Activated gamma-delta T cell treated with anti-CD3 and anti-CD28 coated beads, Interleukin-2, amount 50 U/mL, for 16 hours (primary cell): Measurements from ENCODE around the gene CYP2C19.
"Not testable (repeated sequence)": the region's sequence is repeated elsewhere in the genome, so short reads cannot be mapped to it uniquely, and the experiment has no call there.

Source experiments
- DNase-seq: peaks from one replicate; pipeline ENCODE4 v3.0.0-alpha.2; 2020; ENCODE audit warnings: low read depth

CYP2C19 gene

DNA sequence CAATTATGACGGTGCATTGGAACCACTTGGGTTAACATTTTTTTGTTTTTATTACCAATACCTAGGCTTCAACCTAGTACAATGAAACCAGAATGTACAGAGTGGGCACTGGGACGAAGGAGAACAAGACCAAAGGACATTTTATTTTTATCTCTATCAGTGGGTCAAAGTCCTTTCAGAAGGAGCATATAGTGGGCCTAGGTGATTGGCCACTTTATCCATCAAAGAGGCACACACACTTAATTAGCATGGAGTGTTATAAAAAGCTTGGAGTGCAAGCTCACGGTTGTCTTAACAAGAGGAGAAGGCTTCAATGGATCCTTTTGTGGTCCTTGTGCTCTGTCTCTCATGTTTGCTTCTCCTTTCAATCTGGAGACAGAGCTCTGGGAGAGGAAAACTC is at the start of gene CYP2C19:
CYP2C19 (plus strand) TSS at position 289 of the 400 bp plus-strand sequence; CDS start at position 314, 25 bp downstream.
- no peak for DNase-seq

- no peak for DNase-seq
Measured at GRCh38 chr10:94725871-94726270, 36.6 kb upstream of the CYP2C19 start.

DNA sequence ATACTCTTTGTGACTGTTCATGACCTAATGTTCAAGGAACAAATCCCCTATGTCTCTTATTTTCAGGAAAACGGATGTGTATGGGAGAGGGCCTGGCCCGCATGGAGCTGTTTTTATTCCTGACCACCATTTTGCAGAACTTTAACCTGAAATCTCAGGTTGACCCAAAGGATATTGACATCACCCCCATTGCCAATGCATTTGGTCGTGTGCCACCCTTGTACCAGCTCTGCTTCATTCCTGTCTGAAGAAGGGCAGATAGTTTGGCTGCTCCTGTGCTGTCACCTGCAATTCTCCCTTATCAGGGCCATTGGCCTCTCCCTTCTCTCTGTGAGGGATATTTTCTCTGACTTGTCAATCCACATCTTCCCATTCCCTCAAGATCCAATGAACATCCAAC is 27.3 kb upstream of the CYP2C19 start:
- DNase-seq: no peak

DNA sequence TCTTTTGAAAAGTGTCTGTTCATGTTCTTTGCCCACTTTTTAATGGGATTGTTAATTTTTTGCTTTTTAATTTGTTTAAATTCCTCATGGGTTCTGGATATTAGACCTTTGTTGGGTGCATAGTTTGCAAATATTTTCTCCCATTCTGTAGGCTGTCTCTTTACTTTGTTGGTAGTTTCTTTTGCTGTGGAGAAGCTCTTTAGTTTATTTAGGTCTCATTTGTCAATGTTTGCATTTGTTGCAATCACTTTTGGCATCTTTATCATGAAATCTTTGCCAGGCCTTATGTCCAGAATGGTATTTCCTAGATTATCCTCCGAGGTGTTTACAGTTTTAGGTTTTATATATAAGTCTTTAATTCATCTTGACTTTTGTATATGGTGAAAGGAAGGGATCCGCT is 23.9 kb upstream of the CYP2C19 start:
- no peak for DNase-seq

DNA sequence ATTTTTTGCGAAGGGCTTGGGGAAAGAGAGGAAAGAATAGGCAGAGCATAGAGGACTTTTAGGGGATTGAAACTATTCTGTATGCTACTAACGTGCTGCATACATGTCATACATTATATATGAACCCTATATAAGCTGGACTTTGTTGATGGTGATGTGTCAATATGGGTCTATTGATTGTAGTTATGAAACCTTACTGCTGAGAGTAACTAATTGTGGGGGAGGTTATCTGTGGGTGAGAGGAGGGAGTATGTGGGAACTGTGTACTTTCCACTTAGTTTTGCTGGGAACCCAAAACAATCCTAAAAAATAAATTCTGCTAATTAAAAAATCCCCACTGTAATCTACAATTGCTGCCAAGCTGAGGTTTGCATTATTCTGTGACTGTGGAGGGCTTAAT is 15.3 kb upstream of the CYP2C19 start:
- no peak for DNase-seq

GRCh38 chr10:94747838-94748237 is 14.6 kb upstream of the CYP2C19 start:
- DNase-seq: no peak

GRCh38 chr10:94757916-94758315 is 4.6 kb upstream of the CYP2C19 start:
- DNase-seq: no peak

GRCh38 chr10:94760586-94761178 is 1.8 kb upstream of the CYP2C19 start:
- no peak for DNase-seq

DNA sequence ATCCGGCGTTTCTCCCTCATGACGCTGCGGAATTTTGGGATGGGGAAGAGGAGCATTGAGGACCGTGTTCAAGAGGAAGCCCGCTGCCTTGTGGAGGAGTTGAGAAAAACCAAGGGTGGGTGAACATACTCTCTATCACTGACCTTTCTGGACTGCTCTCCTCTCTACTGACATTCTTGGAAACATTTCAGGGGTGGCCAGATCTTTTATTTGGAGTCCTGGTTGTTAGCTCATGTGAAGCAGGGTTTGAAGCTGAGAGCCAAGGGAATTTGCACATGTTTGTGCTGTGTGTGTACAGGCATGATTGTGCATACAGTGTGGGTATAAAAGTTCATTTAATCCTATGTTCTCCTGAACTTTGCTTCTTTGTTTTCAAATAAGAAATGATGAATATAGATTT is 12.9 kb downstream of the CYP2C19 start:
- not testable (repeated sequence) for DNase-seq

DNA sequence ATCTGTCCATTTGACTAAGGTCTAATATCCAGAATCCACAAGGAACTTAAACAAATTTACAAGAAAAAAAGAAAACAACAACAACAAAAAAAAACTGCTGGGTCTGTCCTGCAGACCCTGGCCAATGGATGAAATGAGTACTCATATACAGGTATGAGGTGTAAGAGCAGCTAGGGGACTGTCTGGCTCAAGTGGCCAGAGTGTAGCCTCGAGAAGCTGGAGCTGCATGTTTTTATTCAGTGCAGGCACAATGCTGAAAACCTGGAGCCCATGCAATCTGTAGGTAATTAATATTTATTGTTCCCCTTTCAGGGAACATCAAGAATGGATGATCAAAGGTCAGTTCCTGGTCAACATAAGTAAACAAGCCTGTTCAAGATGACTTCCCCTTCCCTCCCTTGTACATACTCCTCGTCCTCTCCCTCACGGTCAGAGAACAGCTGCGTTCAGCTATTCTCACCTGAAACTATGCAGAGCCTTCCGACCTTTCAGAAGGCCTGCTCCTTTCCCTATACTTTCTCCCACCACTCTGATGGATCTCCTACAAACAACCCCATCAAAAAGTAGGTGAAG is 15.5 kb downstream of the CYP2C19 start:
- no peak for DNase-seq

GRCh38 chr10:94780844-94781243 is 18.4 kb downstream of the CYP2C19 start:
- no peak for DNase-seq

GRCh38 chr10:94784256-94784655 is 21.8 kb downstream of the CYP2C19 start:
- DNase-seq: no peak

- DNase-seq: no peak
Measured at GRCh38 chr10:94785211-94785610, 22.7 kb downstream of the CYP2C19 start.

GRCh38 chr10:94800551-94800950 is 38.1 kb downstream of the CYP2C19 start:
- DNase-seq: not testable (repeated sequence)

DNA sequence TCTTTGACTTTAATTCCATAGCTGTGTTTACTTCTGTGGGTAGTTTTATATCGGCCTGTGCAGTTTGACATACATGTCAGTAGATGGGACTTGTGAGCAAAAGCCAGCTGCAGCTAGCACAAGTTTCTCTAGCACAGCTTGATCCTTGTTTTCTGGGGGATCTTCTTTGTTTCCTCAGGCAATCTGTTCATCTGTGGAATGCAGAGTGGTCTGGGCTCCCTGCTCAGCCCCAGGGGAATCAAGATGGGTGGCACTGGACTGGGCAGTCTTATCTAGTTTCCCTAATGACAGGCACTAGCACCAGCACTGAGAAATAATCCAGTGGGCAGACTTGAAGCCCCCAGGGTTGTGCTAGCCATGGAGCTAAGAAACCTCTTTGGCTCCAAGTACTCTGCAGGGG is 40.8 kb downstream of the CYP2C19 start:
- no peak for DNase-seq

GRCh38 chr10:94830025-94830424 is 67.5 kb downstream of the CYP2C19 start:
- not testable (repeated sequence) for DNase-seq

- no peak for DNase-seq
Measured at GRCh38 chr10:94846204-94846603, 83.7 kb downstream of the CYP2C19 start.

- no peak for DNase-seq
Measured at GRCh38 chr10:94850766-94851165, 88.3 kb downstream of the CYP2C19 start.

DNA sequence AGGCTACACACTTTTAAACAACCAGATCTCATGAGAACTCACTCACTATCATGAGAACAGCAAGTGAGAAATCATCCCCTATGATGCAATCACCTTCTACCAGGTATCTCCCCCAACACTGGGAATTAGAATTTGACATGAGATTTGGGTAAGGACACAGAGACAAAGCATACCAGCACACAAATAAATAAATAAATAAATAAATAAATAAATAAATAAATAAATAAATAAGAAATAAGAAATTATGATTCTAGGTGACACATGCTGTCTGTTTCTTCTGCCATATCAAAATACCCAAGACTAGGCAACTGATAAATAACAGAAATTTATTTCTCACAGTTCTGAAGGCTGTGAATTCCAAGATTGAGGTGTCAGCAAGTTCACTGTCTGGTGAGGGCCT is 88.8 kb downstream of the CYP2C19 start:
- DNase-seq: no peak

DNA sequence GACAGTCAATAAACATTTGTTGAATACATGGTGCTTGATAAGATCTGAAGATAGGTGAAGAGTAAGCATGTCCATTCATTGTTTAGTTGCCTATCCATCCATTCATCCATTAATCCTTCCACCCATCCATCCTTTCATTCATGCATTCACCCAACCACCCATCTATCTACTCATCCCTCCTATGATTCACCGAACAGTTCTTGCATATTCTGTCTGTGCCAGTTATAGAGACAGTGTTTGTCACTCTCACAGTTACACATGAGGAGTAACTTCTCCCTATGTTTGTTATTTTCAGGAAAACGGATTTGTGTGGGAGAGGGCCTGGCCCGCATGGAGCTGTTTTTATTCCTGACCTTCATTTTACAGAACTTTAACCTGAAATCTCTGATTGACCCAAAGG is 90.0 kb downstream of the CYP2C19 start:
- no peak for DNase-seq

DNA sequence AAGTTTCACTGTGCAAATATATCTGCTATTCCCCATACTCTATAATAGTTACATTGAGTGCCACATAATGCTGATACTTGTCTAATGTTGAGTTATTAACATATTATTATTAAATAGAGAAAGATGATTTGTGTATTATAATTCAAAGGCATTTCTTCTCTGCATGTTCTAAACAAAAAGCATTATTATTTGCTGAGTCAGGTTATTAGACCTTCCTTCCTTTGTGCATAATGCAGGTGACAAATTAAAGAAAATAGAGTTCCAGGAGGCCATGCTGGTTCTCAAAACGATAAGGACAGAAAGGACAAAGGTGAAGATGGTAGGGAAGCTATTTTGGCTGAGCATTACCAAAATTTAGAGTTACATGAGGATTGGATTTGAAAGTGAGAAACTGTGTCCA is 90.6 kb downstream of the CYP2C19 start:
- DNase-seq: no peak

- DNase-seq: no peak
Measured at GRCh38 chr10:94858005-94858404, 95.5 kb downstream of the CYP2C19 start.

GRCh38 chr10:94859086-94859485 is 96.6 kb downstream of the CYP2C19 start:
- no peak for DNase-seq

GRCh38 chr10:94878649-94879048 is 116.2 kb downstream of the CYP2C19 start:
- no peak for DNase-seq
